NCI-H2171 treated with DMSO at 0.1 percent for 48 hours (cell line): Measurements from ENCODE around the gene ATP6V0D1.
"Not testable (repeated sequence)": the region's sequence is repeated elsewhere in the genome, so short reads cannot be mapped to it uniquely, and the experiment has no call there.

Experiments used
- DNase-seq: peaks from one replicate; lab custom pipeline; 2025; lab: John Stamatoyannopoulos, UW

Gene ATP6V0D1

GRCh38 chr16:67428146-67428731 lies 52.7 kb downstream of the ATP6V0D1 start:
- DNase-seq = peak; percentile 76

- DNase-seq = no peak
Measured at GRCh38 chr16:67426950-67427349, 54.0 kb downstream of the ATP6V0D1 start.

GRCh38 chr16:67426022-67426421 lies 54.9 kb downstream of the ATP6V0D1 start:
- DNase-seq = no peak

- no peak for DNase-seq
Measured at GRCh38 chr16:67425580-67425979, 55.4 kb downstream of the ATP6V0D1 start.

GRCh38 chr16:67425061-67425460 lies 55.9 kb downstream of the ATP6V0D1 start:
- no peak for DNase-seq

GRCh38 chr16:67424261-67424615 lies 56.7 kb downstream of the ATP6V0D1 start:
- peak; percentile 50 for DNase-seq

GRCh38 chr16:67423611-67424260 lies 57.2 kb downstream of the ATP6V0D1 start:
- peak; percentile 64 for DNase-seq

GRCh38 chr16:67423015-67423414 lies 57.9 kb downstream of the ATP6V0D1 start:
- DNase-seq = no peak

GRCh38 chr16:67421030-67421429 lies 59.9 kb downstream of the ATP6V0D1 start:
- DNase-seq = no peak

- no peak for DNase-seq
Measured at GRCh38 chr16:67419931-67420330, 61.0 kb downstream of the ATP6V0D1 start.

GRCh38 chr16:67419502-67419901 lies 61.5 kb downstream of the ATP6V0D1 start:
- DNase-seq = no peak

GRCh38 chr16:67417333-67418061 lies 63.5 kb downstream of the ATP6V0D1 start:
- no peak for DNase-seq

GRCh38 chr16:67415872-67416793 lies 64.8 kb downstream of the ATP6V0D1 start, which contains the start of gene ZDHHC1:
Gene ZDHHC1 (minus strand): TSS chr16:67416477. CDS start chr16:67407775, 8,702 bp downstream.
- peak; percentile 46 for DNase-seq

GRCh38 chr16:67415421-67415820 lies 65.5 kb downstream of the ATP6V0D1 start:
- not testable (repeated sequence) for DNase-seq

GRCh38 chr16:67413978-67414911 lies 66.7 kb downstream of the ATP6V0D1 start:
- DNase-seq = no peak

GRCh38 chr16:67412294-67412693 lies 68.7 kb downstream of the ATP6V0D1 start:
- DNase-seq = no peak

GRCh38 chr16:67411339-67411738 lies 69.6 kb downstream of the ATP6V0D1 start:
- DNase-seq = no peak

GRCh38 chr16:67409631-67410030 lies 71.3 kb downstream of the ATP6V0D1 start:
- DNase-seq = no peak

- no peak for DNase-seq
Measured at GRCh38 chr16:67407788-67408452, 73.0 kb downstream of the ATP6V0D1 start.

- DNase-seq = no peak
Measured at GRCh38 chr16:67407176-67407787, 73.7 kb downstream of the ATP6V0D1 start.
